ENCODE results near the gene PET117.
"Not testable (repeated sequence)": the region's sequence is repeated elsewhere in the genome, so short reads cannot be mapped to it uniquely, and the experiment has no call there.

DNA sequence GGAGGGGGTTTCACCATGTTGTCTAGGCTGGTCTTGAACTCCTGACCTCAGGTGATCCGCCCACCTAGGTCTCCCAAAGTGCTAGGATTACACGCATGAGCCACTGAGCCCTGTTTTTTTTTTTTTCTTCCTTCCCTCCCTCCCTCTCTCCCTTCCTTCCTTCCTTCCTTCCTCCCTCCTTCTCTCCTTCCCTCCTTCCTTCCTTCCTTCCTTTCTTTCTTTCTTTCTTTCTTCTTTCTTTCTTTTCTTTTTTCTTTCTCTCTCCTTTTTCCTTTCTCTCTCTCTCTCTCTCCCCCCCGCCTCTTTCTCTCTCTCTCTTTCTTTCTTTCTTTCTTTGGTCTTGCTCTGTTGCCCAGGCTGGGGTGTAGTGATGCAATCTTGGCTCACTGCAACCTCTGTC lies 49.4 kb upstream of the PET117 start:
- TF ChIP-seq, protein P1, sequence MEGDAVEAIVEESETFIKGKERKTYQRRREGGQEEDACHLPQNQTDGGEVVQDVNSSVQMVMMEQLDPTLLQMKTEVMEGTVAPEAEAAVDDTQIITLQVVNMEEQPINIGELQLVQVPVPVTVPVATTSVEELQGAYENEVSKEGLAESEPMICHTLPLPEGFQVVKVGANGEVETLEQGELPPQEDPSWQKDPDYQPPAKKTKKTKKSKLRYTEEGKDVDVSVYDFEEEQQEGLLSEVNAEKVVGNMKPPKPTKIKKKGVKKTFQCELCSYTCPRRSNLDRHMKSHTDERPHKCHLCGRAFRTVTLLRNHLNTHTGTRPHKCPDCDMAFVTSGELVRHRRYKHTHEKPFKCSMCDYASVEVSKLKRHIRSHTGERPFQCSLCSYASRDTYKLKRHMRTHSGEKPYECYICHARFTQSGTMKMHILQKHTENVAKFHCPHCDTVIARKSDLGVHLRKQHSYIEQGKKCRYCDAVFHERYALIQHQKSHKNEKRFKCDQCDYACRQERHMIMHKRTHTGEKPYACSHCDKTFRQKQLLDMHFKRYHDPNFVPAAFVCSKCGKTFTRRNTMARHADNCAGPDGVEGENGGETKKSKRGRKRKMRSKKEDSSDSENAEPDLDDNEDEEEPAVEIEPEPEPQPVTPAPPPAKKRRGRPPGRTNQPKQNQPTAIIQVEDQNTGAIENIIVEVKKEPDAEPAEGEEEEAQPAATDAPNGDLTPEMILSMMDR (IDR thresholded peaks at IDR 0.05), result not testable (repeated sequence)
- TF ChIP-seq POLR2A (IDR thresholded peaks at IDR 0.05), result not testable (repeated sequence)
